HG02981 (cell line): Measurements from ENCODE around the gene TRAF2.
"Not testable (repeated sequence)": the region's sequence is repeated elsewhere in the genome, so short reads cannot be mapped to it uniquely, and the experiment has no call there.

Source experiments
- ATAC-seq: cut with Tn5 transposase; IDR thresholded peaks from one replicate; pipeline ENCODE4 v1.9.1; 2021; ENCODE audit warnings: mild to moderate bottlenecking, moderate library complexity; ENCODE audit not compliant: unreplicated experiment

The TRAF2 gene

GRCh38 chr9:136885950-136886578 is at the start of gene TRAF2:
TRAF2 (plus strand) TSS chr9:136886516; CDS start chr9:136898741, 12,225 bp downstream.
- peak; percentile 80 for ATAC-seq

- ATAC-seq: no peak
These were observed 49.0 kb upstream of the TRAF2 start for GRCh38 chr9:136837146-136837855.

- ATAC-seq: not testable (repeated sequence)
These were observed 48.4 kb upstream of the TRAF2 start for GRCh38 chr9:136837856-136838277.

GRCh38 chr9:136838314-136839228 is 47.7 kb upstream of the TRAF2 start:
- ATAC-seq: no peak

GRCh38 chr9:136839229-136840139 is 46.8 kb upstream of the TRAF2 start:
- no peak for ATAC-seq

GRCh38 chr9:136840140-136840876 is 46.0 kb upstream of the TRAF2 start:
- ATAC-seq: no peak

GRCh38 chr9:136840877-136841645 is 45.3 kb upstream of the TRAF2 start:
- ATAC-seq: no peak

GRCh38 chr9:136841646-136842379 is 44.5 kb upstream of the TRAF2 start:
- ATAC-seq: not testable (repeated sequence)

GRCh38 chr9:136842380-136842948 is 43.9 kb upstream of the TRAF2 start, which contains the start of gene AJM1:
AJM1 (plus strand) TSS chr9:136842478; CDS start chr9:136844415, 1,937 bp downstream.
- ATAC-seq: peak; percentile 60

GRCh38 chr9:136843159-136843800 is 43.0 kb upstream of the TRAF2 start:
- not testable (repeated sequence) for ATAC-seq

- not testable (repeated sequence) for ATAC-seq
These were observed 42.2 kb upstream of the TRAF2 start for GRCh38 chr9:136843801-136844740.

GRCh38 chr9:136844761-136845464 is 41.4 kb upstream of the TRAF2 start:
- ATAC-seq: no peak

GRCh38 chr9:136845465-136846260 is 40.7 kb upstream of the TRAF2 start:
- no peak for ATAC-seq

GRCh38 chr9:136846376-136847087 is 39.8 kb upstream of the TRAF2 start:
- no peak for ATAC-seq
